HuH-7.5 (cell line): ENCODE data around the gene KNDC1.
"Not testable (repeated sequence)": the region's sequence is repeated elsewhere in the genome, so short reads cannot be mapped to it uniquely, and the experiment has no call there.

Source experiments
- DNase-seq: peaks from one replicate; pipeline ENCODE4 v3.0.0; 2011; ENCODE audit warnings: low spot score

The KNDC1 gene

DNA sequence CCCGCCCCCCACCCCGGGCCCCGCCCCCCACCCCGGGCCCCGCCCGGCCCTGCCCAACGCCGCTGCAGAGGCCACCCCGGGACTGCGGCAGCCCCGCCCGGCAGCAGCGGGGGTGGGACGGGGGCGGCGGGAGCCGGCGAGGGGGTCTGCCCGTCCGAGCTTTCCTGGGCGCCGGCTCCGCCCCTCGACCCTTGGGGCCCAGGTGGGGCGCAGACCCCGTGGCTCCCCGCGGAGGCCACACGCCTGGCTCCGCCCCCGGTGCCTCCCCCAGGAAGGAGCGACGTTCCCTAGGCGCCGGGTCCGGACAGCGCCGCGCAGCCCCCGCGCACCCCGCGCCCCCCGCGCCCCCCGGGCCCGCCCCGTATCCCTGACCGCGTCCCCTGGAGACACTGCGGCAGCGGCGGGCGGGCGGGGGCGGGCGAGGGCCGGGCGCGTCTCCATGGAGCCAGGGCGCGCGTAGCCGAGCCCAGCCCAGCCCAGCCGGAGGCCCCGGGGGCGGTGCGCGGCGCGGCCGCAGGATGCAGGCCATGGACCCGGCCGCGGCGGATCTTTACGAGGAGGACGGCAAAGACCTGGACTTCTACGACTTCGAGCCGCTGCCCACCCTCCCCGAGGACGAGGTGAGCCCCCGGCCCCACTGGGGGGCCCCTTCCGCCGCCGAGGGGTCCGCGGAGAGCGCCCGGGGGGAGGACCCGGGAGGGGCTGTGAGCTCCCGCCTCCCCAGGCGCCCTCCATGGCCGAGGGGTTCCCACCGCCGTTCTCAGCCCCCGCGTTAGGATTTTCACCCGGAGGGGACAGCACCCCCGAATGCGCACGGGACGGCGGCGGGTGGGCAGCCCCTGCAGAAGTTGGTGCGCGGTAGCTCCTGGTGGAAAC, at the start of gene KNDC1:
Gene KNDC1 (plus strand): TSS at position 270 of the 876 bp plus-strand sequence. CDS start 249 bp downstream, at position 519.
- DNase-seq: no peak

DNA sequence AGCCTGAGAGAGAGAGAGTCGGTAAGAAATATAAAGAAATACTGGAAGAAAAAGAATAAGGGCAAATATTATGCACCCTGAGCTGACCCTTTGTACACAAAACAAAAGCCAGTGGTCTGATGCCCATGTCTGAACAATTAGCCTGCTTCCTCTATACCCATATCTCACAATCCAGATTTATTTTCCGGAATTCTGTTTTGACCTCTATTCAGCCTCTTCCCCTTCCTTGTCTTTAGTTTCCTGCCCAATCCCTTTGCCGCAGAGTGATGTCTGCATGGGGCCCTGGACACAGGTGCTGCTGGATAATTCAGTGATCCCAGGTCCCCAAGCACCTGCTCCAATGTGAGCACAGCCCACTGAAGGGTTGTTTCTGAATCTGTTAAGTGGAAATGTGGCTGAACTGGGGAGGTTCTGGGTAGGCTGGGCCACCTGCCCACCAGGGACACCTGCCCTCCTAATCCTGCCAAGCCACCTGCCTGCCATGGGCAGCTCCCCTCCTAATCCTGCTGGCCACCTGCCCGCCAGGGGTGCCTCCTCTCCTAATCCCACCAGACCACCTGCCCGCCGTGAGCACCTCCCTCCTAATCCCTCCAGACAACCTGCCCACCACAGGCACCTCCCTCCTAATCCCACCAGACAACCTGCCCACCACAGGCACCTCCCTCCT, 49.3 kb upstream of the KNDC1 start:
- no peak for DNase-seq

DNA sequence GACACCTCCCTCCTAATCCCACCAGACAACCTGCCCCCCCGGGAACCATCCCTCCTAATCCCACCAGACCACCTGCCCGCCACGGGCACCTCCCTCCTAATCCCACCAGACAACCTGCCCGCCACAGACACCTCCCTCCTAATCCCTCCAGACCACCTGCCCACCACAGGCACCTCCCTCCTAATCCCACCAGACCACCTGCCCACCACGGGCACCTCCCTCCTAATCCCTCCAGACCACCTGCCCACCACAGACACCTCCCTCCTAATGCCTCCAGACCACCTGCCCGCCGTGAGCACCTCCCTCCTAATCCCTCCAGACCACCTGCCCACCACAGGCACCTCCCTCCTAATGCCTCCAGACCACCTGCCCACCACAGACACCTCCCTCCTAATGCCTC, 48.4 kb upstream of the KNDC1 start:
- not testable (repeated sequence) for DNase-seq

DNA sequence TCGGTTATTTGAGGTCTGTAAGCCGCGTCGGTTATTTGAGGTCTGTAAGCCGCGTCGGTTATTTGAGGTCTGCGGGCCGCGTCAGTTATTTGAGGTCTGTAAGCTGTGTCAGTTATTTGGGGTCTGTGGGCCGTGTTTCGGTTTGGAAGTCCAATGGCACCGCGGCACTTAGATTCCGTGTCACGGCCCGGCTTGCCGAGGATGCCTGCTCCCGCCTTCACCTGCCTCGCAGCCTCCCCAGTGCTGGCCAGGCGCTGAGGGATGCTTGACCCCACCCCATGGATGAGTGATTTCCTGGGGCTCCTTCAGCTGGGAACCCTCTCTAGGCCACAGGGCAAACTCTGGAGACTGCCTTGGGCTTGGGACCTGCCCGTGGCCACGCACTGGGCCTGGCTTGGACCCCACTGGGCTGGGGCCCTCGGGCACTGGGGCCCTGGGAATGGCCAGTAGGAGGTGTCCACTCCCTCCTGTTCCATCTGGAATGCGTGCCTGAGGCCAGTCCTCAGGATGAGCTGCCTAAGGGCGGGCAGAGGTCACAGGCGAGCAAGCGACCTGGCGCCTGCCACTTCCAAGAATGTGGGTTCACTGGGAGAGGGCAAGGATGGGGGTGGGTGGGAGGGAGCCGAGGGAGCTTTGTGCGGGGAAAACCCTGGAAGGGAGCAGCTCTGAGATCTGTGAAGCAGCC, 46.7 kb upstream of the KNDC1 start:
- DNase-seq: no peak

DNA sequence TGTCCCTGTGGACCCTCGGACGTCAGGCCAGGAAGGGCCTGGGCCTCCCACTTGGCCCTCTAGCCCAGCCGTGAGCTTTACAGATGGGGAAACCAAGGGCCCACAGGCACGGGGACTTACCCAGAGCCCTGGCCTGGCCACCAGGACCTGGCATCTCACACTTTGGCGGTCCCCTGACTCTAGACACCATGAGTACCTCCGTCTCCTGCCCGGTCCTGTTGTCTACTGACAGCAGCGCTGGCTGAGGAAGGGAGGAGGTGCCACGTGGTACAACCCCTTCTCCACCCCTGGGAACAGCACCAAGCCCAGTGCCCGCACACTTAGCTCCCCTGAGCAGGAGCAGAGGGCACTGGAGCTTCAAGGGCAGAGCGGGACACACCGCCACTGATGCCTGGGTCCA, 46.2 kb upstream of the KNDC1 start:
- DNase-seq: no peak

DNA sequence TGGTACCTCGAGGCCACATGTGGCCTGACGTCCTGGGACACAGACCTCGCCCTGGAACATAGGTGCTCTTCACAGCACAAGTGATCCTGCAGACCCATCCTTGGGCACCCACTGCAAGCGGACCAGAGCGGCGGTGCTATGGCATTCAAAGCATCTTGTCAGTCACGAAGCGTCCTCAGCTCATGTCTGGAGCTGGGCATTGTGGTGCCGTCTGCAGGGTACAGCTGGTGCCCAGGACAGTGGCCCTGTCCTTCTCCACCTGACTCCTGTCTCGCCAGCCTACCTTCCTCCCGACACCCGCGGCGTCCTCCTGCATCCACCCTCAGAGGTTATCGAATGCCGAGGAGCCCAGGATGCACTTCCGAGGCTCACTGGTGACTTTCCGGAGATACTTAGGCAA, 45.8 kb upstream of the KNDC1 start:
- no peak for DNase-seq

- DNase-seq: no peak
Measured at GRCh38 chr10:133114726-133115452, 45.1 kb upstream of the KNDC1 start.

DNA sequence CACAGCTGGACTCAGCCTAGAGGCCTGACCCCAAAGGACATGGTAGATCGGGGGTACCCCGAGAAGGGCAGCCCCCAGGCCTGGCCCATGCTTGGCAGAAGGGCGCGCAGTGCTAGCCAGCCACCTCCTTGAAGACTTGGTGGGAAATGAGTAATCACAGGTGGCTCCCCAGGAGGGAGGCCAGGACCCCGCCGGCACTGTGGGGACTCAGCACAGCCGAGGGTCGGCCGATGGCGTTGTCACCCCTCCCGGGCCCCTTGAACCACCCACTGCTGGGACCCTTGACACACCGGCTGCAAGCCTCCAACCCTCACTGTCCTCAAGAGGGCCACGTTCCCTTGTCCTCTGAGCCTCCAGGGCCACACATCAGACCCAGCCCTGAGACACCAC, 44.6 kb upstream of the KNDC1 start:
- DNase-seq: no peak

DNA sequence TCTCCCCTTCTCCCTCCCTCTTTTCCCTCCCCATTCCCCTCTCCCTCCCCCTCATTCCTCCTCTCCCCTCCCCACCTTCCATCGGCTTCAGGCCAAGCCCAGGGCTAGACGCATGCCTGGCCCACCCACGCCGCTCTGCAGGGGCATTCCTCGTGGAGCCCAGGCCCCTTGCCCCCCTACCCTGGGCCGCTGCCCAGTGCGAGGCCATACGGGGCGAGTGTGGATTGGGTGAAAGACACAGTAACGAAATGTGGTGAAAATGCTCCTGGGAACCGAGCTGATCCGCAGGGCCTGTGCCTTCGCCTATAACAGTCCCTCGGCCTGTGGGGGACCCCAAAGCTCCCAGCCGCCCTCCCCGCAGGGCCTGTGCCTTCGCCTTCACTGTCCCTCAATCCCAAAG, 44.0 kb upstream of the KNDC1 start:
- no peak for DNase-seq

DNA sequence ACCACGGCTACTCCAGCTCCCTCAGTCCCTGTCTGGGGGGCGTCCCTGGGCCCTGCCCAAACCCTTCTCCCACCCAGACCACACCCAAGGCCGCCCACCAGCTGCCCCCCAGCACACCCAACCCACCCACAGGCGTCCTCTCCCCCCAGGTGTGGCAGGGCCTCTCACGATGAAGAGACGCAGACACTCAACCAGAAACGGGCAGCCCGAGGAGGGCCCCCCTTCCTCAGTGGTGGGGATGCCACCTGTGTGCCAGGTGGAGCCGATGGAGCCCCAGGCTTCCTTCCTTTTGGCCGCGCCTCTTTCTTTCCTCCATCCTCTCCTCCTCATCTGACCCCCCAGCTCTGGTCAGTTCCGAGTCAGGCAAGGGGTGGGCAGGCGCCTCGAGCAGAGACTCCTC, 43.6 kb upstream of the KNDC1 start:
- no peak for DNase-seq

DNA sequence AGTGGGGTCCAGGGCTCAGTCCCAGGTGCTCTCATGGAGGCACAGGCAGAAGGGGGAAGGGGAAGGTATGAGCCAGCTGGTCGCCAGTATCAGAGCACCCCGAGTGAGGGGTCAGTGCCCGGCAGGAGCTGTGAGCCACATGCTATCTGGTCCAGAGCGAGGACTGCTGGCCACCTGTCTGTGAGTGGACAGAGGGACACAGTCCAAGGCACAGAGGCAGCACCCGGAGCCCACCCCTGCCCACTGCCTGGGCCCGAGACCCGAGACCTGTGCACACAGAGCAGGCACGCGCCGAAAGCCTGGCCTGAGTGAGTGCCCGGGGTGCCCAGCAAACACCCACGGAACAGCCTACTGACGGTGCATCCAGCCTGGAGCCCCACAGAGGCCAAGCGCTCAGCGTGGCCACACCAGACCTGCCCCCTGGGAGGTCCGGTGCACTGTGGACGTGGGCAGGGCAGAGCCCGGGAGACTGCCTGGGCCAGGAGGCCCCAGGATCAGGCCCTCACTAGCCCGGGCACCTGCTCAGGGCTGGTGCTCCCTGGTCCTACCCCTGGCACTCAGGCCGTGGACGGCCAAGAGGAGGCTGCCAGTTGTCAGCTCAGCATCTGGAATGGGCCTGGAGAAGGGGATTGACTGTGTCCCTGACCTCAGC, 42.9 kb upstream of the KNDC1 start:
- DNase-seq: no peak

- DNase-seq: no peak
Measured at GRCh38 chr10:133117688-133118071, 42.3 kb upstream of the KNDC1 start.

- DNase-seq: no peak
Measured at GRCh38 chr10:133121479-133121878, 38.5 kb upstream of the KNDC1 start.

- DNase-seq: no peak
Measured at GRCh38 chr10:133122171-133122935, 37.7 kb upstream of the KNDC1 start.

GRCh38 chr10:133123050-133123745, 36.8 kb upstream of the KNDC1 start:
- DNase-seq: no peak

DNA sequence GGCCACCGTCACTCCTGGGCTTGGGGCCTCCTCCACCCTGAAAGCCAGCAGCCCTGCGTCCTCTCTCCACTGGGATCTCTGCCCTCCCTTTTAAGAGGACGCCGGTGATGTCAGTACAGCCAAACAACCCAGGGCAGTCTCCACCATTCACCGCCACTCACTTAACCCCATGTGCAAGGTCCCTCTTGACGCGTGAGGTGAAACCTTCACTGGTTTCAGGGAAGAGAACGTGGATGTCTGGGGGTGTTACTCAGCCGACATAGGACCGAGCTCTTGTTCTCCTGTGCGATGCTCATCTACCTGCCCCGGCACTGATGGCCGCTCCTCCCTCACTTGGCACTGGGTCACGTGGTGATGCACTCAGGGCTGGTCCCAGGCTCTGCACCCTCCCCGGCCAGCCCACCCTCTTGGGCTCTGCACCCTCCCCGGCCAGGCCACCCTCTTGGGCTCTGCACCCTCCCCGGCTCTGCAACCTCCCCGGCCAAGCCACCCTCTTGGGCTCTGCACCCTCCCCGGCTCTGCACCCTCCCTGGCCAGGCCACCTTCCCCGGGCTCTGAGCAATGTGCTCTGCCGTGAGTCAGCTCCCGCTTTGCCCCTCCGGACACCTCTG, 36.2 kb upstream of the KNDC1 start:
- DNase-seq: no peak

GRCh38 chr10:133124357-133125211, 35.4 kb upstream of the KNDC1 start:
- peak; percentile 81 for DNase-seq

DNA sequence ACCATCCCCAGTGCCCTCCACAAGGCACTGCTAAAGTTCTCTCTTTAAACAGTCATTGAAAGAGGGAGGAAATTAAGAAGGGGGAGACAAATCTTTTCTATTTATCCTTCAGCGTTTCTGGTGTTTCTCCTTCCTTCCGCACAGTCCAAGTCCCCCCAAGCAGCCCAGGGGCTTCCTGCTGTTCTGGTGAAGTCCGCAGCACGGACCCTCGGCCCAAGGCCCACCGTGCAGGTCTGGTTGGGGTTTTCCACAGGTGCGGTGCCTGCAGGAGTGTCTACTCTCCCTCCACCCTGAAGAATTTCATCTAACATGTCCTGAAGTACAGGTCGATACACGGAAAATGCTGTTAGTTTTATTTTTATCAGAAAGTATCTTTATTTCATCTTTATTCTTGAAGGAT, 34.1 kb upstream of the KNDC1 start:
- no peak for DNase-seq
